DOHH2 (cell line): ENCODE data around the gene RIMS1.

ENCODE experiments used
- EZH2phosphoT487 ChIP-seq: fragments of 200-600 bp; sonication (generic); IDR thresholded peaks from 2 replicates; pipeline ENCODE4 v1.6.1; 2017; ENCODE audit warnings: borderline replicate concordance, mild to moderate bottlenecking, antibody characterized with exemption, low read length, moderate library complexity, mixed read lengths
- TF ChIP-seq, protein P1 (sequence below): fragments of 200-600 bp; sonication (generic); IDR thresholded peaks from one replicate; pipeline ENCODE4 v1.5.1; 2014; ENCODE audit warnings: antibody characterized with exemption, mild to moderate bottlenecking, low read depth, low read length; ENCODE audit not compliant: poor library complexity, severe bottlenecking

DNA sequence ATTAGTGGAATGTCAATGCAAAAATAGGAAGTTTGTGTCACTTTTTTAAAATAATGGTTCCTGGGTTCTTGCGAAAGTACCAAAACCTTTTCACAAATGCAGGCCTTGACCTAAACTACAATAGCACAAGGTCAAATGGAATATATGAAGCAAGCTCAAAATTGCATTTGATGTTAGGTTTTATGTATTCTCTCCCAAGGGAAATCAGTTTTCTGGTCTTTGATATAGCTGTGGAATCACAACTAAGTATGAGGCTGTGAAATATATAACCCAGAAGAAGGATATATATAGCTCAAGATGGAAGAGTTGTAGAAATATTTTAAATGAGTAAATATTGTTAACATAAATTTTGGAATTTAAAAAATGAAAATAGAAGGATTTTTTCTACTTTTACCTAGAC lies 327.3 kb downstream of the RIMS1 start:
- TF ChIP-seq, protein P1, sequence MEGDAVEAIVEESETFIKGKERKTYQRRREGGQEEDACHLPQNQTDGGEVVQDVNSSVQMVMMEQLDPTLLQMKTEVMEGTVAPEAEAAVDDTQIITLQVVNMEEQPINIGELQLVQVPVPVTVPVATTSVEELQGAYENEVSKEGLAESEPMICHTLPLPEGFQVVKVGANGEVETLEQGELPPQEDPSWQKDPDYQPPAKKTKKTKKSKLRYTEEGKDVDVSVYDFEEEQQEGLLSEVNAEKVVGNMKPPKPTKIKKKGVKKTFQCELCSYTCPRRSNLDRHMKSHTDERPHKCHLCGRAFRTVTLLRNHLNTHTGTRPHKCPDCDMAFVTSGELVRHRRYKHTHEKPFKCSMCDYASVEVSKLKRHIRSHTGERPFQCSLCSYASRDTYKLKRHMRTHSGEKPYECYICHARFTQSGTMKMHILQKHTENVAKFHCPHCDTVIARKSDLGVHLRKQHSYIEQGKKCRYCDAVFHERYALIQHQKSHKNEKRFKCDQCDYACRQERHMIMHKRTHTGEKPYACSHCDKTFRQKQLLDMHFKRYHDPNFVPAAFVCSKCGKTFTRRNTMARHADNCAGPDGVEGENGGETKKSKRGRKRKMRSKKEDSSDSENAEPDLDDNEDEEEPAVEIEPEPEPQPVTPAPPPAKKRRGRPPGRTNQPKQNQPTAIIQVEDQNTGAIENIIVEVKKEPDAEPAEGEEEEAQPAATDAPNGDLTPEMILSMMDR = no peak
- no peak for TF ChIP-seq EZH2phosphoT487
